Tibial nerve (tissue), 4 donors: Measurements from ENCODE around the gene CLCN7. TPM values are rescaled to one million over a fixed set of nuclear protein-coding genes. Genes with fewer than 3 reads are reported as not detected.

ENCODE experiments used
- DNase-seq, 2 donors: peaks; one replicate each; pipeline ENCODE4 v3.0.0-alpha.2; 2019; ENCODE audit warnings: low spot score in 2 of 2
- H3K27ac ChIP-seq, 4 donors: fragments of 200-600 bp; sonication (generic) in 3 of 4; one replicate each; pipeline ENCODE4 v1.5.1; 2017 to 2019; ENCODE audit warnings: mild to moderate bottlenecking in 1 of 4
- H3K27me3 ChIP-seq, 2 donors: fragments of 200-600 bp; sonication (generic) in 1 of 2; one replicate each; pipeline versions ENCODE4 v1.5.1 to v1.6.0; 2017 to 2019
- H3K36me3 ChIP-seq, 3 donors: fragments of 200-600 bp; sonication (generic); one replicate each; pipeline ENCODE4 v1.5.1; 2018 to 2019
- H3K4me1 ChIP-seq, 4 donors: fragments of 200-600 bp; sonication (generic) in 3 of 4; one replicate each; pipeline ENCODE4 v1.5.1; 2017 to 2019
- H3K4me3 ChIP-seq, 4 donors: fragments of 200-600 bp; sonication (generic) in 3 of 4; one replicate each; pipeline ENCODE4 v1.5.1; 2017 to 2019; ENCODE audit warnings: mild to moderate bottlenecking in 1 of 4, moderate library complexity in 1 of 4
- H3K9me3 ChIP-seq, 4 donors: fragments of 200-600 bp; sonication (generic) in 3 of 4; one replicate each; pipeline ENCODE4 v1.5.1; 2017 to 2019
- EP300 ChIP-seq, 2 donors: sonication (generic); formaldehyde crosslinking; IDR thresholded peaks; one replicate each; pipeline ENCODE4 v1.6.1; 2017; ENCODE audit warnings: antibody characterized with exemption in 2 of 2, mild to moderate bottlenecking in 1 of 2
- POLR2A ChIP-seq, 2 donors: fragments of 450-650 bp; IDR thresholded peaks; one replicate each; pipeline ENCODE4 v1.6.1; 2017; ENCODE audit warnings: antibody characterized with exemption in 2 of 2, mild to moderate bottlenecking in 2 of 2, moderate library complexity in 2 of 2
- WGBS, 2 donors: methylation state at CpG; one replicate each; pipeline ENCODE4 v1.1.5; 2018; 5-methylcytosine and 5-hydroxymethylcytosine counted together
- total RNA-seq, 4 donors: library from RNA; depleted of rRNA; stranded (reverse); fragments of >200 nt; gene quantifications; one replicate each; pipeline ENCODE4 v1.1.0, GENCODE V29; 2016
- TF ChIP-seq, protein P1 (sequence below), 5 experiments: fragments of 200-600 bp in 3 of 5; fragments of 450-650 bp in 2 of 5; sonication (generic) in 3 of 5; IDR thresholded peaks; one replicate each; pipeline ENCODE4 v1.5.1; 2016 to 2019; ENCODE audit warnings: antibody characterized with exemption in 5 of 5, mild to moderate bottlenecking in 3 of 5, moderate library complexity in 2 of 5

CLCN7 gene
- total RNA-seq, 4 donors from 2014 or later = 38.7 to 136 (median 73.1) TPM

DNA sequence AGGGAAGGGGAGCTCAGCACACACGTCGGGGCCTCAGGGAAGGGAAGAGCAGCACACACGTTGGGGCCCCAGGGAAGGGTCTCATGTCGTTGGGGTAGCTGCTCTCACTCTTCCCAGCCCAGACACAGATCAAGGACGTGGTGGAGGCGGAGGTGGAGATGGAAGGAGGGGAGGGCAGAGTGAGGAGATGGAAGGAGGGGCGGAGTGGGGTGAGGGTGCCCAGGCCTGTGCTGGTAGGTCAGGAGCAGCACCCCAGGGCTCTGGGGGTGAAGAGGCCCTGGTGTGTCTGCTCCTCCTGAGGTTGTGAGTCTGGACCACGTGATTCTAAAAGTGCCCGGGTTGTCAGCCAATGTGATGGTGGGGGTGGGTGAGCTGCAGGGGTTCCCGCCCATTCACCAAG is 14.9 kb downstream of the CLCN7 start:
- Histone ChIP-seq H3K9me3 (no peaks in the 10 kb centered on the region), H3K4me1 (no peaks in the 10 kb centered on the region), H3K4me3 (no peak overlapping the region), H3K27me3 (no peaks in the 10 kb centered on the region), H3K36me3 (peaks cover 0 to 92% (median 11%) of the 10 kb centered on the region in 3 donors), H3K27ac (no peak overlapping the region)
- no peak for TF ChIP-seq EP300 (IDR thresholded peaks at IDR 0.05)
- no peak for TF ChIP-seq POLR2A (IDR thresholded peaks at IDR 0.05)
- TF ChIP-seq, protein P1, sequence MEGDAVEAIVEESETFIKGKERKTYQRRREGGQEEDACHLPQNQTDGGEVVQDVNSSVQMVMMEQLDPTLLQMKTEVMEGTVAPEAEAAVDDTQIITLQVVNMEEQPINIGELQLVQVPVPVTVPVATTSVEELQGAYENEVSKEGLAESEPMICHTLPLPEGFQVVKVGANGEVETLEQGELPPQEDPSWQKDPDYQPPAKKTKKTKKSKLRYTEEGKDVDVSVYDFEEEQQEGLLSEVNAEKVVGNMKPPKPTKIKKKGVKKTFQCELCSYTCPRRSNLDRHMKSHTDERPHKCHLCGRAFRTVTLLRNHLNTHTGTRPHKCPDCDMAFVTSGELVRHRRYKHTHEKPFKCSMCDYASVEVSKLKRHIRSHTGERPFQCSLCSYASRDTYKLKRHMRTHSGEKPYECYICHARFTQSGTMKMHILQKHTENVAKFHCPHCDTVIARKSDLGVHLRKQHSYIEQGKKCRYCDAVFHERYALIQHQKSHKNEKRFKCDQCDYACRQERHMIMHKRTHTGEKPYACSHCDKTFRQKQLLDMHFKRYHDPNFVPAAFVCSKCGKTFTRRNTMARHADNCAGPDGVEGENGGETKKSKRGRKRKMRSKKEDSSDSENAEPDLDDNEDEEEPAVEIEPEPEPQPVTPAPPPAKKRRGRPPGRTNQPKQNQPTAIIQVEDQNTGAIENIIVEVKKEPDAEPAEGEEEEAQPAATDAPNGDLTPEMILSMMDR (IDR thresholded peaks at IDR 0.05) = no peak
- DNase-seq = no peak
- 76 to 79% methylated on average over 10 of the region's 10 CpGs for WGBS, 2 donors

DNA sequence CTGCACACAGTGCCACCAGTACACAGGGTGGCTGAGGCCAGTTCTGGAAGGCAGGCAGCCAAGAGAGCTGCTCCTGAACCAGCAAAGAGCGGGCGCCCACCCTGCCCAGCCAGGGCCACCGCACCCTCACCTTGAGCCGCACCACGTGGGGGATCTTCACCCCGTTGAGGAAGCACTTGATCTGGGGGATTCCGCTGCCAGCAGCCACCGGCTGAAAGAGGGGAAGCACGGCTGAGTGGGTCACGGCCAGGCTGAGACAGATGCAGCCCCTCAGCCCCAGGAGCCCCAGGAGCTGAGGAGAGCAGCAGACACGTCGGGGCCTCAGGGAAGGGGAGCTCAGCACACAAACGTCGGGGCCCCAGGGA is 15.9 kb downstream of the CLCN7 start:
- TF ChIP-seq, protein P1 (IDR thresholded peaks at IDR 0.05) = no peak
- TF ChIP-seq POLR2A (IDR thresholded peaks at IDR 0.05) (no peak), EP300 (IDR thresholded peaks at IDR 0.05) (no peak)
- Histone ChIP-seq H3K36me3 (peaks cover 0 to 92% (median 17%) of the 10 kb centered on the region in 3 donors), H3K27me3 (no peaks in the 10 kb centered on the region), H3K4me3 (no peak overlapping the region), H3K4me1 (no peaks in the 10 kb centered on the region), H3K9me3 (no peaks in the 10 kb centered on the region), H3K27ac (no peak overlapping the region)
- 76 to 92% methylated on average over 2 to 14 of the region's 14 CpGs for WGBS, 2 donors
- no peak for DNase-seq

DNA sequence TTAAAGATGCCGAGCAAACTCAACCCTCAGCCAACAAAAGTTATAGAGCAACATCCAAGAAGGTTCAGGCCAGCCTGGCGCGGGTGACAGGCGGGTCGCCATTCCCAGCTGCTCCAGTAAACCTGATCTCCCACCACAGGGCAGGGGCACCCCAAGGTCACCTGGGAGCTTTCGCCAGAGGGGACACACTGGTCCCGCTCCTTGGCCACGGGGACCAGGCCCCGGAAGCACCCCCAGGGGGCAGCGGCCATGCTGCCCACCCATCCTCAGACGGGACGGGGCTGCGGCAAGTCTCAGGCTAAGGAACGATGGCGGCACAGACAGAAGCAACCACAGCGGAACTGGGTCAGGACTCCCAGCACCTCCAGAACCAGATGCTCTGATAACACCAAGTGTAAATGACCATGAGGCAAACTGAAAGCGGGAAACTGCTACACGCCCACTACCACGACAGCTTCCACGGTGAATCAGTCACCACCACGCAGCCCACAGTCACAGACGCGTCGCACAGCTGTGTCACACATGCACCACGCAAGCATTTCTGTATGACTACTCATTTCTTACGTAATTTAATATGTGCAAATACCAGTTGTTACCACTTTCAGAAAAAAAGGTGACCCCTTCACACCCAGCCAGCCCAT is 16.4 kb downstream of the CLCN7 start:
- Histone ChIP-seq H3K27ac (no peak overlapping the region), H3K9me3 (no peaks in the 10 kb centered on the region), H3K36me3 (peaks cover 0 to 92% (median 22%) of the 10 kb centered on the region in 3 donors), H3K4me3 (no peak overlapping the region), H3K4me1 (no peaks in the 10 kb centered on the region), H3K27me3 (no peaks in the 10 kb centered on the region)
- DNase-seq = no peak
- 92% methylated on average over 26 of the region's 26 CpGs for WGBS, 2 donors
- TF ChIP-seq, protein P1 (IDR thresholded peaks at IDR 0.05) = no peak
- TF ChIP-seq EP300 (IDR thresholded peaks at IDR 0.05) = no peak
- no peak for TF ChIP-seq POLR2A (IDR thresholded peaks at IDR 0.05)

DNA sequence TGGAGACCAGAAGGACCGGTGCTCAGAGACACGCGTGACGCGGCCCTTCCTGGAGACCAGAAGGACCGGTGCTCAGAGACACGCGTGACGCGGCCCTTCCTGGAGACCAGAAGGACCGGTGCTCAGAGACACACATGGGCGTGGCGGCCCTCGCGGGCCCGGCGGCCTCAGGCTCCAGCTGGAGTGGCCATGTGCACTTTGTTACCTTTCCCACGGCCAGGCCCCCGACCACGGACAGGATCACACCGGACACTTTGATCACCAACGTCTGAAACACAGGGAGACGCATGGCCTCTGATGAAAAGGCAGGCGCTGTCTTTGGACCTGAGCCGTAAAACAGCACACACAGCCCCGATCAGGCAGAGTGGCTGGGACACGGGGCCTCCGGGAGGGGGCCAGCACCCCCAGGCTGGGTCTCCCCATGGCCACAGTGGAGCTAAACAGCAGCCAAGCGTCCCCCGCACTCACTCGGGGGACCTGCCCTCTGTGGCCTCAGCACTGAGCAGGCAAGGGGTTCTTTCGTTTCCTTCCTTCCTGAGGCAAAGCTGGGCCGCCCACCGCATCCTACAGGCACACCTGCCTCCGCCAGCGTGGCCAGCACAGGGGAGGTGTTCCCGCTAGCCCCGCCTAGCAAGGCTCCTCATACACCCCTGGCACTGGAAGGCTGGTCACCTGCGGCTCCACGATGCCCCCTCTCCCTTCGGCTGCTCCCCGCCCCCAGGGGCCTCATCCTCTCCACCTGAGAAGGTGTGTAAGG is 17.2 kb downstream of the CLCN7 start:
- H3K4me1 ChIP-seq = no peaks in the 10 kb centered on the region
- peaks cover 0 to 92% (median 25%) of the 10 kb centered on the region in 3 donors for H3K36me3 ChIP-seq
- H3K4me3 ChIP-seq = no peak overlapping the region
- DNase-seq = no peak
- H3K27me3 ChIP-seq = no peaks in the 10 kb centered on the region
- no peak for TF ChIP-seq EP300 (IDR thresholded peaks at IDR 0.05)
- TF ChIP-seq, protein P1 (IDR thresholded peaks at IDR 0.05) = no peak
- TF ChIP-seq POLR2A (IDR thresholded peaks at IDR 0.05) = no peak
- WGBS, 2 donors = 88 to 91% methylated on average over 35 to 41 of the region's 42 CpGs
- no peaks in the 10 kb centered on the region for H3K9me3 ChIP-seq
- H3K27ac ChIP-seq = no peak overlapping the region

DNA sequence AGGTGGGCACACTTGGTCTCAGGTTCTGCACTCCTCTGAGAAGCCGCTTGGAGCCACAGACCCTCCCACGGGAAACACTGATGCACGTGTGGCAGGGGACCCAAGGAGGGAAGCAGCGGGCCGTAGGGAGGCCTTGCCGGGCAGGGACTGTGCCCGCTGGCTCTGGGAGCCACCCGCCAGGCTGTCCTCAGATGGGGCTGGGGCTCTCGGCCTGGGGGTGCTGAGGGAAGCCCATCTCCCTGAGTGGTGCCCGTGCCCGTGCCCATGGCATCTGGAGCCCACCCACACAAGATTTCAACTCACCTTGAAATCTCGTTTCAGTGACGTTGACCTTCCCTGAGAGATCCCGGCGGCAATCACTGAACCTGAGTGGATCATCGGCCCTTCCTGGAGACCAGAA is 17.9 kb downstream of the CLCN7 start:
- 89 to 91% methylated on average over 16 of the region's 16 CpGs for WGBS, 2 donors

More for the DNA sequence above, 17.9 kb downstream of the CLCN7 start:
- TF ChIP-seq, protein P1 (IDR thresholded peaks at IDR 0.05) = no peak
- TF ChIP-seq POLR2A (IDR thresholded peaks at IDR 0.05) = no peak
- no peak for TF ChIP-seq EP300 (IDR thresholded peaks at IDR 0.05)
- Histone ChIP-seq H3K27me3 (no peaks in the 10 kb centered on the region), H3K4me3 (no peak overlapping the region), H3K9me3 (no peaks in the 10 kb centered on the region), H3K36me3 (peaks cover 0 to 96% (median 30%) of the 10 kb centered on the region in 3 donors), H3K4me1 (no peaks in the 10 kb centered on the region), H3K27ac (no peak overlapping the region)
- DNase-seq = no peak
